SU-DHL-6 (cell line): Measurements from ENCODE around the gene TRPM3.

Source experiments
- H2AFZ ChIP-seq: fragments of 200-600 bp; sonication (generic); 2 replicates; pipeline ENCODE4 v1.6.1; 2014; ENCODE audit warnings: low read depth, mild to moderate bottlenecking, moderate library complexity, mixed read lengths, antibody characterized with exemption, low read length; ENCODE audit not compliant: severe bottlenecking
- H3F3A ChIP-seq: fragments of 200-600 bp; shearing (Covaris generic); 2 replicates; pipeline ENCODE4 v1.6.0; 2016; ENCODE audit warnings: antibody characterized with exemption, mild to moderate bottlenecking; ENCODE audit not compliant: insufficient read depth
- H3K27ac ChIP-seq: fragments of 200-600 bp; sonication (generic); 2 replicates; pipeline ENCODE4 v1.5.1; 2016; ENCODE audit warnings: low read depth, mild to moderate bottlenecking, low read length, moderate library complexity, mixed read lengths
- H3K27me3 ChIP-seq: fragments of 200-600 bp; sonication (generic), shearing (Covaris generic); 2 replicates; pipeline ENCODE4 v1.6.0; 2014; ENCODE audit warnings: mild to moderate bottlenecking, low read length
- H3K36me3 ChIP-seq: fragments of 200-600 bp; sonication (generic); 2 replicates; pipeline ENCODE4 v1.6.1; 2014; ENCODE audit warnings: mild to moderate bottlenecking, low read length, mixed read lengths
- H3K4me2 ChIP-seq: fragments of 300-600, 200-600 bp; shearing (Covaris generic), sonication (generic); 2 replicates; pipeline ENCODE4 v1.6.0; 2014; ENCODE audit warnings: low read length, low read depth, mild to moderate bottlenecking; ENCODE audit not compliant: poor library complexity, severe bottlenecking
- H3K4me3 ChIP-seq: fragments of 200-600 bp; sonication (generic); 2 replicates; pipeline ENCODE4 v1.5.1; 2014; ENCODE audit warnings: antibody characterized with exemption, low read length, mild to moderate bottlenecking, mixed read lengths; ENCODE audit not compliant: insufficient read depth, poor library complexity, severe bottlenecking
- H3K79me2 ChIP-seq: fragments of 200-600 bp; sonication (generic); 2 replicates; pipeline ENCODE4 v1.6.1; 2014; ENCODE audit warnings: mild to moderate bottlenecking, low read length, moderate library complexity; ENCODE audit not compliant: insufficient read depth
- H3K9ac ChIP-seq: fragments of 200-600 bp; sonication (generic); 2 replicates; pipeline ENCODE4 v1.7.0; 2014; ENCODE audit warnings: mild to moderate bottlenecking, low read length
- H3K9me2 ChIP-seq: fragments of 200-600 bp; sonication (generic); replicated peaks from 2 replicates; pipeline ENCODE4 v1.6.1; 2014; ENCODE audit warnings: low read length; ENCODE audit not compliant: insufficient read depth
- H3K9me3 ChIP-seq: fragments of 200-600 bp; sonication (generic); 2 replicates; pipeline ENCODE4 v1.6.1; 2014; ENCODE audit warnings: low read length, mixed read lengths; ENCODE audit not compliant: insufficient read depth
- H4K20me1 ChIP-seq: fragments of 200-600 bp; sonication (generic); 2 replicates; pipeline ENCODE4 v1.6.1; 2014; ENCODE audit warnings: low read depth, mild to moderate bottlenecking, antibody characterized with exemption, low read length, moderate library complexity, mixed read lengths
- CTCF ChIP-seq: fragments of 200-600 bp; sonication (generic); IDR thresholded peaks from one replicate; pipeline ENCODE4 v1.5.1; 2017; ENCODE audit warnings: antibody characterized with exemption, mild to moderate bottlenecking, low read length, moderate library complexity; ENCODE audit not compliant: insufficient read depth, poor library complexity, severe bottlenecking
- EZH2phosphoT487 ChIP-seq: fragments of 200-600 bp; sonication (generic), shearing (Covaris generic); conservative IDR thresholded peaks from 2 replicates; pipeline ENCODE4 v1.6.1; 2018; ENCODE audit warnings: mild to moderate bottlenecking, antibody characterized with exemption, low read length, moderate library complexity, mixed read lengths

The TRPM3 gene

GRCh38 chr9:71076096-71076495 lies 45.3 kb downstream of the TRPM3 start:
- Histone ChIP-seq H3K9ac (no peak overlapping the region), H3K4me3 (no peak overlapping the region)

GRCh38 chr9:71073494-71073893 lies 47.9 kb downstream of the TRPM3 start:
- H3K9me2 ChIP-seq = no peaks in the 10 kb centered on the region
- no peaks in the 10 kb centered on the region for H3K79me2 ChIP-seq
- no peak overlapping the region for H3K9ac ChIP-seq
- no peaks in the 10 kb centered on the region for H3K9me3 ChIP-seq
- TF ChIP-seq CTCF = no peak
- no peak for TF ChIP-seq EZH2phosphoT487
- no peak overlapping the region for H2AFZ ChIP-seq
- no peaks in the 10 kb centered on the region for H4K20me1 ChIP-seq
- no peaks in the 10 kb centered on the region for H3F3A ChIP-seq
- no peak overlapping the region for H3K4me3 ChIP-seq
- no peaks in the 10 kb centered on the region for H3K27me3 ChIP-seq
- H3K27ac ChIP-seq = no peak overlapping the region
- H3K36me3 ChIP-seq = no peaks in the 10 kb centered on the region
- no peak overlapping the region for H3K4me2 ChIP-seq

More at GRCh38 chr9:71076096-71076495, 45.3 kb downstream of the TRPM3 start:
- no peaks in the 10 kb centered on the region for H3K79me2 ChIP-seq
- H3K9me2 ChIP-seq = no peaks in the 10 kb centered on the region
- no peaks in the 10 kb centered on the region for H3F3A ChIP-seq
- no peaks in the 10 kb centered on the region for H3K9me3 ChIP-seq
- H3K27me3 ChIP-seq = no peaks in the 10 kb centered on the region
- H4K20me1 ChIP-seq = no peaks in the 10 kb centered on the region
- H2AFZ ChIP-seq = no peak overlapping the region
- H3K27ac ChIP-seq = no peak overlapping the region
- TF ChIP-seq EZH2phosphoT487 (no peak), CTCF (no peak)
- no peak overlapping the region for H3K4me2 ChIP-seq
- no peaks in the 10 kb centered on the region for H3K36me3 ChIP-seq

- no peaks in the 10 kb centered on the region for H3K36me3 ChIP-seq
- no peaks in the 10 kb centered on the region for H4K20me1 ChIP-seq
- no peaks in the 10 kb centered on the region for H3K9me2 ChIP-seq
- H3K79me2 ChIP-seq = no peaks in the 10 kb centered on the region
- no peaks in the 10 kb centered on the region for H3F3A ChIP-seq
- H2AFZ ChIP-seq = no peak overlapping the region
- no peaks in the 10 kb centered on the region for H3K27me3 ChIP-seq
- H3K9ac ChIP-seq = no peak overlapping the region
- no peak overlapping the region for H3K4me3 ChIP-seq
- H3K9me3 ChIP-seq = no peaks in the 10 kb centered on the region
- TF ChIP-seq CTCF (no peak), EZH2phosphoT487 (no peak)
- H3K4me2 ChIP-seq = no peak overlapping the region
- H3K27ac ChIP-seq = no peak overlapping the region
These were observed 48.8 kb downstream of the TRPM3 start for GRCh38 chr9:71072587-71072986.
